Measurements from ENCODE around the gene ATG16L2.

- TF ChIP-seq CEBPB (IDR thresholded peaks at IDR 0.05), result no peak
- TF ChIP-seq CTCF (IDR thresholded peaks at IDR 0.05), result no peak
These were observed 53.8 kb downstream of the ATG16L2 start for GRCh38 chr11:72867970-72868369.

All from A549 (cell line).